Eye (tissue), 1 donor: Measurements from ENCODE around the gene TFDP2.
"Not testable (repeated sequence)": the region's sequence is repeated elsewhere in the genome, so short reads cannot be mapped to it uniquely, and the experiment has no call there.

Experiments used
- DNase-seq: peaks from one replicate; pipeline ENCODE4 v3.0.0-alpha.2; 2015

Gene TFDP2

GRCh38 chr3:142019794-142020320, 129.5 kb downstream of the TFDP2 start:
- no peak for DNase-seq

GRCh38 chr3:142013993-142014392, 135.4 kb downstream of the TFDP2 start:
- DNase-seq = no peak

- DNase-seq = no peak
Measured at GRCh38 chr3:142013326-142013980, 135.9 kb downstream of the TFDP2 start.

- no peak for DNase-seq
Measured at GRCh38 chr3:142009029-142009428, 140.3 kb downstream of the TFDP2 start.

- peak; percentile 48 for DNase-seq
Measured at GRCh38 chr3:142007710-142008399, 141.5 kb downstream of the TFDP2 start.

- not testable (repeated sequence) for DNase-seq
Measured at GRCh38 chr3:142004957-142005356, 144.4 kb downstream of the TFDP2 start.

- no peak for DNase-seq
Measured at GRCh38 chr3:142004025-142004424, 145.3 kb downstream of the TFDP2 start.

GRCh38 chr3:142003291-142003690, 146.1 kb downstream of the TFDP2 start:
- no peak for DNase-seq

- no peak for DNase-seq
Measured at GRCh38 chr3:142000325-142000870, 148.9 kb downstream of the TFDP2 start.

GRCh38 chr3:141998669-141999290, 150.6 kb downstream of the TFDP2 start:
- no peak for DNase-seq

GRCh38 chr3:141996437-141996836, 152.9 kb downstream of the TFDP2 start:
- no peak for DNase-seq

GRCh38 chr3:141994856-141995255, 154.5 kb downstream of the TFDP2 start:
- no peak for DNase-seq

GRCh38 chr3:141992512-141992911, 156.8 kb downstream of the TFDP2 start:
- no peak for DNase-seq

GRCh38 chr3:141986548-141987107, 162.7 kb downstream of the TFDP2 start:
- no peak for DNase-seq

- no peak for DNase-seq
Measured at GRCh38 chr3:141981084-141981483, 168.3 kb downstream of the TFDP2 start.

GRCh38 chr3:141979050-141979671, 170.2 kb downstream of the TFDP2 start:
- DNase-seq = no peak

- not testable (repeated sequence) for DNase-seq
Measured at GRCh38 chr3:141974777-141975176, 174.6 kb downstream of the TFDP2 start.

GRCh38 chr3:141972399-141972798, 176.9 kb downstream of the TFDP2 start:
- DNase-seq = no peak

- DNase-seq = no peak
Measured at GRCh38 chr3:141971571-141971970, 177.8 kb downstream of the TFDP2 start.

GRCh38 chr3:141969711-141970110, 179.6 kb downstream of the TFDP2 start:
- no peak for DNase-seq

- no peak for DNase-seq
Measured at GRCh38 chr3:141965471-141965870, 183.9 kb downstream of the TFDP2 start.

GRCh38 chr3:141963301-141963700, 186.0 kb downstream of the TFDP2 start:
- no peak for DNase-seq

- peak; percentile 33 for DNase-seq
Measured at GRCh38 chr3:141960731-141961130, 188.6 kb downstream of the TFDP2 start.
